Hepatocyte (in vitro differentiated cells): ENCODE results near the gene FAM210A. TPM values are rescaled to one million over a fixed set of nuclear protein-coding genes. Genes with fewer than 3 reads are reported as not detected.

Source experiments
- DNase-seq: peaks from one replicate; pipeline ENCODE4 v3.0.0-alpha.2; 2016; ENCODE audit warnings: low spot score
- H2AFZ ChIP-seq: fragments of 200-600 bp; sonication (generic); 2 replicates; pipeline ENCODE4 v1.6.0; 2016; ENCODE audit warnings: antibody characterized with exemption, mild to moderate bottlenecking
- H3K27ac ChIP-seq: fragments of 200-600 bp; sonication (generic); 2 replicates; pipeline ENCODE4 v1.5.1; 2016; ENCODE audit warnings: mild to moderate bottlenecking
- H3K27me3 ChIP-seq: fragments of 200-600 bp; sonication (generic); 2 replicates; pipeline ENCODE4 v1.6.1; 2016
- H3K36me3 ChIP-seq: fragments of 200-600 bp; sonication (generic); replicated peaks from 2 replicates; pipeline ENCODE4 v1.5.1; 2016; ENCODE audit warnings: low read depth; ENCODE audit not compliant: insufficient read depth
- H3K4me1 ChIP-seq: fragments of 200-600 bp; sonication (generic); 2 replicates; pipeline ENCODE4 v1.5.1; 2016; ENCODE audit warnings: mild to moderate bottlenecking, moderate library complexity; ENCODE audit not compliant: insufficient read depth
- H3K4me2 ChIP-seq: fragments of 200-600 bp; sonication (generic); 2 replicates; pipeline ENCODE4 v1.6.0; 2016
- H3K4me3 ChIP-seq: fragments of 200-600 bp; sonication (generic); 2 replicates; pipeline ENCODE4 v1.5.1; 2016; ENCODE audit warnings: mild to moderate bottlenecking
- H3K79me2 ChIP-seq: fragments of 200-600 bp; sonication (generic); 2 replicates; pipeline ENCODE4 v1.6.0; 2017; ENCODE audit warnings: mild to moderate bottlenecking
- H3K9me2 ChIP-seq: fragments of 200-600 bp; sonication (generic); replicated peaks from 2 replicates; pipeline ENCODE4 v1.6.0; 2017; ENCODE audit warnings: mild to moderate bottlenecking; ENCODE audit not compliant: insufficient read depth
- H3K9me3 ChIP-seq: fragments of 200-600 bp; sonication (generic); 2 replicates; pipeline ENCODE4 v1.5.1; 2016; ENCODE audit warnings: low read depth, mild to moderate bottlenecking
- H4K20me1 ChIP-seq: fragments of 200-600 bp; sonication (generic); 2 replicates; pipeline ENCODE4 v1.6.0; 2016; ENCODE audit warnings: mild to moderate bottlenecking; ENCODE audit not compliant: insufficient read depth, poor library complexity, severe bottlenecking
- EZH2 ChIP-seq: fragments of 200-600 bp; sonication (generic); IDR thresholded peaks from 2 replicates; pipeline ENCODE4 v1.6.1; 2016; ENCODE audit warnings: antibody characterized with exemption, mild to moderate bottlenecking, borderline replicate concordance
- EZH2phosphoT487 ChIP-seq: fragments of 200-600 bp; sonication (generic); IDR thresholded peaks from one replicate; pipeline ENCODE4 v1.6.1; 2018; ENCODE audit warnings: antibody characterized with exemption, mild to moderate bottlenecking, low read depth, moderate library complexity; ENCODE audit not compliant: unreplicated experiment, severe bottlenecking
- WGBS: methylation state at CpG from one replicate; pipeline ENCODE4 v1.1.6; 2016; ENCODE audit warnings: low lambda C conversion rate; ENCODE audit errors: missing lambda C conversion rate; 5-methylcytosine and 5-hydroxymethylcytosine counted together
- polyA plus RNA-seq: library from polyadenylated mRNA; unstranded; fragments of >200 nt; fragmentation: Nextera tagmentation; extraction: Ambion mirVana; gene quantifications from 2 replicates; pipeline ENCODE4 v1.2.1, GENCODE V29; 2016
- total RNA-seq: library from RNA; depleted of rRNA; stranded (reverse); fragments of >200 nt; gene quantifications from 2 replicates; pipeline ENCODE4 v1.2.3, GENCODE V29; 2014
- TF ChIP-seq, protein P1 (sequence below): fragments of 200-600 bp; sonication (generic); IDR thresholded peaks from 2 replicates; pipeline ENCODE4 v1.5.1; 2016; ENCODE audit warnings: antibody characterized with exemption, mild to moderate bottlenecking; ENCODE audit not compliant: poor library complexity

FAM210A gene
- total and polyA plus RNA-seq, 2 experiments from 2014 or later = 13.9 to 20.6 TPM

GRCh38 chr18:13720123-13720522 is 6.2 kb downstream of the FAM210A start:
- no peak overlapping the region for H3K27ac ChIP-seq
- no peak for TF ChIP-seq EZH2
- TF ChIP-seq EZH2phosphoT487 = no peak
- TF ChIP-seq, protein P1, sequence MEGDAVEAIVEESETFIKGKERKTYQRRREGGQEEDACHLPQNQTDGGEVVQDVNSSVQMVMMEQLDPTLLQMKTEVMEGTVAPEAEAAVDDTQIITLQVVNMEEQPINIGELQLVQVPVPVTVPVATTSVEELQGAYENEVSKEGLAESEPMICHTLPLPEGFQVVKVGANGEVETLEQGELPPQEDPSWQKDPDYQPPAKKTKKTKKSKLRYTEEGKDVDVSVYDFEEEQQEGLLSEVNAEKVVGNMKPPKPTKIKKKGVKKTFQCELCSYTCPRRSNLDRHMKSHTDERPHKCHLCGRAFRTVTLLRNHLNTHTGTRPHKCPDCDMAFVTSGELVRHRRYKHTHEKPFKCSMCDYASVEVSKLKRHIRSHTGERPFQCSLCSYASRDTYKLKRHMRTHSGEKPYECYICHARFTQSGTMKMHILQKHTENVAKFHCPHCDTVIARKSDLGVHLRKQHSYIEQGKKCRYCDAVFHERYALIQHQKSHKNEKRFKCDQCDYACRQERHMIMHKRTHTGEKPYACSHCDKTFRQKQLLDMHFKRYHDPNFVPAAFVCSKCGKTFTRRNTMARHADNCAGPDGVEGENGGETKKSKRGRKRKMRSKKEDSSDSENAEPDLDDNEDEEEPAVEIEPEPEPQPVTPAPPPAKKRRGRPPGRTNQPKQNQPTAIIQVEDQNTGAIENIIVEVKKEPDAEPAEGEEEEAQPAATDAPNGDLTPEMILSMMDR = no peak
- no peaks in the 10 kb centered on the region for H3K9me2 ChIP-seq
- peaks cover 9% of the 10 kb centered on the region for H4K20me1 ChIP-seq
- no peak overlapping the region for H2AFZ ChIP-seq
- no peaks in the 10 kb centered on the region for H3K36me3 ChIP-seq
- peaks cover 100% of the 10 kb centered on the region for H3K79me2 ChIP-seq
- peaks cover 3% of the 10 kb centered on the region for H3K4me1 ChIP-seq
- no peak overlapping the region for H3K4me2 ChIP-seq
- 100% methylated on average over 1 of the region's 1 CpG for WGBS
- H3K27me3 ChIP-seq = no peaks in the 10 kb centered on the region
- DNase-seq = no peak
- H3K9me3 ChIP-seq = no peaks in the 10 kb centered on the region
- H3K4me3 ChIP-seq = no peak overlapping the region

GRCh38 chr18:13716916-13717315 is 9.4 kb downstream of the FAM210A start:
- Histone ChIP-seq H3K79me2 (peaks cover 99% of the 10 kb centered on the region), H4K20me1 (peaks cover 18% of the 10 kb centered on the region), H3K27me3 (no peaks in the 10 kb centered on the region), H3K9me2 (no peaks in the 10 kb centered on the region), H3K36me3 (no peaks in the 10 kb centered on the region), H3K27ac (no peak overlapping the region), H3K4me2 (no peak overlapping the region), H3K4me3 (no peak overlapping the region), H3K9me3 (no peaks in the 10 kb centered on the region), H2AFZ (no peak overlapping the region), H3K4me1 (no peaks in the 10 kb centered on the region)
- TF ChIP-seq EZH2phosphoT487 (no peak), EZH2 (no peak)
- TF ChIP-seq, protein P1 = no peak
- 88% methylated on average over 4 of the region's 4 CpGs for WGBS
- DNase-seq = no peak

DNA sequence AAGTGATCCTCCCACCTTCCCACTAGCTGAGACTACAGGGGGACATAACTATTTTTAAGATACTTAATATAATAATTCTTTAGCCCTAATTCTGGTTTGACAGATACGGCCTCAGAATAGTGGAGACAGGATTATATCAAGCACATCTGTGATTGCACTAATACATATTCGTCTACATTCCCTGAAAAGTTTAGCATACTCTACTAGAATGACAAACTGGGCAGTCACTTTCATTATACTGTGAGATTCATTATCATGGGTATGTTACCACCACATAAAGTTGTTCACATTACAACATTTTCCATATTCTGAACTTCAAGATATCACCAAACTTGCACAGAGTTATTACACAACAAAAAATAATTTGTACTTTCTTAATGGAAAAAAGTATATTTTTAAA is 11.0 kb downstream of the FAM210A start:
- H4K20me1 ChIP-seq = peaks cover 18% of the 10 kb centered on the region
- no peak for TF ChIP-seq EZH2
- TF ChIP-seq EZH2phosphoT487 = no peak
- TF ChIP-seq, protein P1 = no peak
- 93% methylated on average over 2 of the region's 2 CpGs for WGBS

More for the DNA sequence above, 11.0 kb downstream of the FAM210A start:
- Histone ChIP-seq H3K27ac (no peak overlapping the region), H3K36me3 (no peaks in the 10 kb centered on the region), H3K9me2 (no peaks in the 10 kb centered on the region), H2AFZ (no peak overlapping the region), H3K4me3 (no peak overlapping the region), H3K9me3 (no peaks in the 10 kb centered on the region), H3K27me3 (no peaks in the 10 kb centered on the region), H3K4me1 (no peaks in the 10 kb centered on the region), H3K79me2 (peaks cover 99% of the 10 kb centered on the region), H3K4me2 (no peak overlapping the region)
- DNase-seq = no peak
